Astrocyte (in vitro differentiated cells and primary cell): ENCODE measurements around the gene COPZ2. TPM values are rescaled to one million over a fixed set of nuclear protein-coding genes. Genes with fewer than 3 reads are reported as not detected.
A peak's percentile ranks its signal among the peaks of the same experiment; 100 is the strongest.

ENCODE experiments used
- DNase-seq: peaks from one replicate; pipeline ENCODE4 v3.0.0-alpha.2; 2010; ENCODE audit warnings: low read depth
- FAIRE-seq: peaks from 2 replicates; lab custom pipeline; 2011; peaks lifted over from hg19 to GRCh38; lab: Jason Lieb, UNC
- H2AFZ ChIP-seq: 2 replicates; pipeline ENCODE4 v1.6.0; 2012; ENCODE audit warnings: low read depth, low read length, inconsistent platforms
- H3K27ac ChIP-seq: 2 replicates; pipeline ENCODE4 v1.5.1; 2011; ENCODE audit warnings: low read depth, low read length, inconsistent platforms
- H3K27me3 ChIP-seq: 2 replicates; pipeline ENCODE4 v1.6.0; 2011; ENCODE audit warnings: low read length, inconsistent platforms; ENCODE audit not compliant: insufficient read depth
- H3K36me3 ChIP-seq: 2 replicates; pipeline ENCODE4 v1.5.1; 2011; ENCODE audit warnings: low read length, inconsistent platforms; ENCODE audit not compliant: insufficient read depth
- H3K4me1 ChIP-seq: 2 replicates; pipeline ENCODE4 v1.5.1; 2011; ENCODE audit warnings: low read length, inconsistent platforms; ENCODE audit not compliant: insufficient read depth
- H3K4me2 ChIP-seq: 2 replicates; pipeline ENCODE4 v1.6.0; 2012; ENCODE audit warnings: low read length, inconsistent platforms
- H3K4me3 ChIP-seq: 2 replicates; pipeline ENCODE4 v1.5.1; 2011; ENCODE audit warnings: low read depth, mild to moderate bottlenecking, low read length, inconsistent platforms; ENCODE audit not compliant: insufficient read depth
- H3K79me2 ChIP-seq: 2 replicates; pipeline ENCODE4 v1.6.0; 2012; ENCODE audit warnings: mild to moderate bottlenecking, low read length, inconsistent platforms; ENCODE audit not compliant: insufficient read depth
- H3K9ac ChIP-seq: 2 replicates; pipeline ENCODE4 v1.6.0; 2012; ENCODE audit warnings: mild to moderate bottlenecking, low read length, inconsistent platforms
- H3K9me3 ChIP-seq: 2 replicates; pipeline ENCODE4 v1.5.1; 2012; ENCODE audit warnings: low read depth, mild to moderate bottlenecking, low read length, inconsistent platforms; ENCODE audit not compliant: insufficient read depth
- H4K20me1 ChIP-seq: 2 replicates; pipeline ENCODE4 v1.6.0; 2012; ENCODE audit warnings: low read length, inconsistent platforms; ENCODE audit not compliant: insufficient read depth
- H3K27ac Mint-ChIP-seq: one replicate; pipeline ENCODE4 v1.8.0; 2021; ENCODE audit warnings: mild to moderate bottlenecking, mixed read lengths; ENCODE audit not compliant: unreplicated experiment
- H3K27me3 Mint-ChIP-seq: one replicate; pipeline ENCODE4 v1.8.0; 2021; ENCODE audit warnings: low read depth, mixed read lengths; ENCODE audit not compliant: unreplicated experiment
- H3K36me3 Mint-ChIP-seq: one replicate; pipeline ENCODE4 v1.8.0; 2021; ENCODE audit warnings: low read depth, mixed read lengths; ENCODE audit not compliant: unreplicated experiment
- H3K4me1 Mint-ChIP-seq: one replicate; pipeline ENCODE4 v1.8.0; 2021; ENCODE audit warnings: low read depth, mixed read lengths; ENCODE audit not compliant: unreplicated experiment
- H3K4me3 Mint-ChIP-seq: one replicate; pipeline ENCODE4 v1.8.0; 2021; ENCODE audit warnings: mild to moderate bottlenecking, moderate library complexity, mixed read lengths; ENCODE audit not compliant: unreplicated experiment
- H3K9me3 Mint-ChIP-seq: one replicate; pipeline ENCODE4 v1.8.0; 2021; ENCODE audit warnings: mild to moderate bottlenecking, mixed read lengths; ENCODE audit not compliant: unreplicated experiment
- CTCF ChIP-seq: IDR thresholded peaks from 2 replicates; pipeline ENCODE4 v1.5.1; 2011; ENCODE audit warnings: low read depth, mild to moderate bottlenecking, inconsistent platforms, low read length, moderate library complexity; ENCODE audit not compliant: insufficient read depth
- EZH2 ChIP-seq: IDR thresholded peaks from 2 replicates; pipeline ENCODE4 v1.6.1; 2012; ENCODE audit warnings: mild to moderate bottlenecking, low read length, inconsistent platforms; ENCODE audit not compliant: insufficient read depth
- total RNA-seq: library from RNA; stranded (reverse); gene quantifications from 2 replicates; pipeline ENCODE4 v1.2.1, GENCODE V29; 2021

COPZ2 gene
- total RNA-seq, 1 donor from 2014 or later: 25.1 TPM

GRCh38 chr17:48016112-48016511 lies 21.5 kb downstream of the COPZ2 start:
- H3K27ac Mint-ChIP-seq: no peak overlapping the region
- H3K9ac ChIP-seq: no peak overlapping the region
- DNase-seq: peak; percentile 78
- no peak overlapping the region for H3K4me3 ChIP-seq
- H3K36me3 ChIP-seq: no peaks in the 10 kb centered on the region
- H3K9me3 Mint-ChIP-seq: no peaks in the 10 kb centered on the region
- H3K4me1 ChIP-seq: peaks cover 10% of the 10 kb centered on the region
- H3K4me1 Mint-ChIP-seq: peaks cover 30% of the 10 kb centered on the region
- no peak overlapping the region for H3K4me3 Mint-ChIP-seq
- no peak overlapping the region for H2AFZ ChIP-seq
- H3K27ac ChIP-seq: no peak overlapping the region
- H3K9me3 ChIP-seq: no peaks in the 10 kb centered on the region
- H3K79me2 ChIP-seq: no peaks in the 10 kb centered on the region
- TF ChIP-seq CTCF: no peak
- TF ChIP-seq EZH2: no peak
- no peak for FAIRE-seq
- peaks cover 6% of the 10 kb centered on the region for H3K27me3 ChIP-seq
- no peaks in the 10 kb centered on the region for H3K36me3 Mint-ChIP-seq
- H3K27me3 Mint-ChIP-seq: peaks cover 16% of the 10 kb centered on the region
- H4K20me1 ChIP-seq: no peaks in the 10 kb centered on the region
- H3K4me2 ChIP-seq: no peak overlapping the region

- Histone ChIP-seq H3K79me2 (no peaks in the 10 kb centered on the region), H3K9ac (no peak overlapping the region), H3K4me3 (no peak overlapping the region), H3K4me1 (peaks cover 10% of the 10 kb centered on the region), H3K36me3 (no peaks in the 10 kb centered on the region), H2AFZ (no peak overlapping the region), H3K27me3 (peaks cover 6% of the 10 kb centered on the region), H3K9me3 (no peaks in the 10 kb centered on the region), H3K4me2 (no peak overlapping the region), H4K20me1 (no peaks in the 10 kb centered on the region), H3K27ac (no peak overlapping the region)
- FAIRE-seq: no peak
- Mint-ChIP-seq H3K4me1 (peaks cover 31% of the 10 kb centered on the region), H3K27ac (no peak overlapping the region), H3K4me3 (no peak overlapping the region), H3K36me3 (no peaks in the 10 kb centered on the region), H3K27me3 (peaks cover 15% of the 10 kb centered on the region), H3K9me3 (no peaks in the 10 kb centered on the region)
- no peak for DNase-seq
- TF ChIP-seq EZH2 (no peak), CTCF (no peak)
These were observed 22.9 kb downstream of the COPZ2 start for GRCh38 chr17:48014595-48015111.

- FAIRE-seq (no peak), DNase-seq (no peak)
- Histone ChIP-seq H3K79me2 (no peaks in the 10 kb centered on the region), H3K4me2 (no peak overlapping the region), H3K27me3 (peaks cover 6% of the 10 kb centered on the region), H3K9me3 (no peaks in the 10 kb centered on the region), H3K4me1 (peaks cover 10% of the 10 kb centered on the region), H4K20me1 (no peaks in the 10 kb centered on the region), H3K4me3 (no peak overlapping the region), H3K9ac (no peak overlapping the region), H3K27ac (no peak overlapping the region), H2AFZ (no peak overlapping the region), H3K36me3 (no peaks in the 10 kb centered on the region)
- no peak overlapping the region for H3K4me3 Mint-ChIP-seq
- H3K27me3 Mint-ChIP-seq: peaks cover 14% of the 10 kb centered on the region
- no peaks in the 10 kb centered on the region for H3K36me3 Mint-ChIP-seq
- TF ChIP-seq CTCF: no peak
- TF ChIP-seq EZH2: no peak
- peaks cover 31% of the 10 kb centered on the region for H3K4me1 Mint-ChIP-seq
- H3K9me3 Mint-ChIP-seq: no peaks in the 10 kb centered on the region
- H3K27ac Mint-ChIP-seq: no peak overlapping the region
These were observed 23.6 kb downstream of the COPZ2 start for GRCh38 chr17:48013876-48014594.
